ENCODE results near the gene R3HDM1. TPM values are rescaled to one million over a fixed set of nuclear protein-coding genes. Genes with fewer than 3 reads are reported as not detected.

Gene R3HDM1
- total and polyA plus RNA-seq, 4 donors = 5.4 to 27.8 (median 13.2) TPM

DNA sequence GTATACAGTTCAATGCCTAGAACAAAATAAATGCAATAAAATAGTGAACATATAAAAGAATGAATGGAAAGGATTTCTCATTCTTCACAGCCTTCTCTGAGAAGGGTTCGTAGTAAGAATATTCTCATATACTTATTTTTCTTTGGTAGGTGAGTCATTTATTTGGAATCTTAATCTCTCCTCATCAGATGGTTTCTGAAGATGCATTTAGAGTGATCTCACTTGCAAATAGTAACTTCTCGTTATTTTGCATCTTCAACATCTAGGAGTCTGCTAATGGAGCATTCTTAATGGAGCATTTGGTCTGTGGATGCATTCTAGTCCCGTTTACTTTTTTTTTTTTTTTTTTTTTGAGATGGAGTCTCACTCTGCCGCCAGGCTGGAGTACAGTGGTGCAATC, 214.3 kb downstream of the R3HDM1 start:
- H3K27ac ChIP-seq (ENCODE audit: low read depth in 1 of 2, low read length in 1 of 2) = no peak overlapping the region
- ATAC-seq (ENCODE audit: insufficient read depth, low FRiP score) (no peak), DNase-seq (no peak)
- H3K9me3 ChIP-seq (ENCODE audit: control insufficient read depth in 4 of 4, insufficient read depth in 3 of 4, low read length in 3 of 4) = no peaks in the 10 kb centered on the region
- H3K36me3 ChIP-seq (ENCODE audit: control insufficient read depth in 4 of 4, insufficient read depth in 4 of 4, low read length in 4 of 4) = peaks cover 3 to 23% (median 13%) of the 10 kb centered on the region in 4 donors
- peaks cover 3 to 9% (median 6%) of the 10 kb centered on the region in 5 donors for H3K4me1 ChIP-seq (ENCODE audit: control insufficient read depth in 5 of 5, insufficient read depth in 5 of 5, low read length in 5 of 5)
- H3K4me3 ChIP-seq = no peak overlapping the region
- TF ChIP-seq, protein P1, sequence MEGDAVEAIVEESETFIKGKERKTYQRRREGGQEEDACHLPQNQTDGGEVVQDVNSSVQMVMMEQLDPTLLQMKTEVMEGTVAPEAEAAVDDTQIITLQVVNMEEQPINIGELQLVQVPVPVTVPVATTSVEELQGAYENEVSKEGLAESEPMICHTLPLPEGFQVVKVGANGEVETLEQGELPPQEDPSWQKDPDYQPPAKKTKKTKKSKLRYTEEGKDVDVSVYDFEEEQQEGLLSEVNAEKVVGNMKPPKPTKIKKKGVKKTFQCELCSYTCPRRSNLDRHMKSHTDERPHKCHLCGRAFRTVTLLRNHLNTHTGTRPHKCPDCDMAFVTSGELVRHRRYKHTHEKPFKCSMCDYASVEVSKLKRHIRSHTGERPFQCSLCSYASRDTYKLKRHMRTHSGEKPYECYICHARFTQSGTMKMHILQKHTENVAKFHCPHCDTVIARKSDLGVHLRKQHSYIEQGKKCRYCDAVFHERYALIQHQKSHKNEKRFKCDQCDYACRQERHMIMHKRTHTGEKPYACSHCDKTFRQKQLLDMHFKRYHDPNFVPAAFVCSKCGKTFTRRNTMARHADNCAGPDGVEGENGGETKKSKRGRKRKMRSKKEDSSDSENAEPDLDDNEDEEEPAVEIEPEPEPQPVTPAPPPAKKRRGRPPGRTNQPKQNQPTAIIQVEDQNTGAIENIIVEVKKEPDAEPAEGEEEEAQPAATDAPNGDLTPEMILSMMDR (IDR thresholded peaks at IDR 0.05; ENCODE audit: control extremely low read depth, extremely low read depth) = no peak
- WGBS, 2 donors = 88 to 98% methylated on average over 4 of the region's 4 CpGs
- no peak overlapping the region for H3K9ac ChIP-seq (ENCODE audit: insufficient read depth in 1 of 2, low read length in 2 of 2)
- no peaks in the 10 kb centered on the region for H3K27me3 ChIP-seq (ENCODE audit: control insufficient read depth in 3 of 3, insufficient read depth in 3 of 3, low read length in 2 of 3)

GRCh38 chr2:135755573-135755972, 224.3 kb downstream of the R3HDM1 start:
- 97 to 99% methylated on average over 2 of the region's 2 CpGs for WGBS, 2 donors
- Histone ChIP-seq H3K27ac (ENCODE audit: low read depth in 1 of 2, low read length in 1 of 2) (no peak overlapping the region), H3K36me3 (ENCODE audit: control insufficient read depth in 4 of 4, insufficient read depth in 4 of 4, low read length in 4 of 4) (peaks cover 12 to 55% (median 44%) of the 10 kb centered on the region in 4 donors)

GRCh38 chr2:135756692-135757091, 225.4 kb downstream of the R3HDM1 start:
- DNase-seq (no peak), ATAC-seq (ENCODE audit: insufficient read depth, low FRiP score) (no peak)
- Histone ChIP-seq H3K27ac (ENCODE audit: low read depth in 1 of 2, low read length in 1 of 2) (no peak overlapping the region), H3K27me3 (ENCODE audit: control insufficient read depth in 3 of 3, insufficient read depth in 3 of 3, low read length in 2 of 3) (no peaks in the 10 kb centered on the region), H3K9me3 (ENCODE audit: control insufficient read depth in 4 of 4, insufficient read depth in 3 of 4, low read length in 3 of 4) (peaks cover 0 to 9% (median 6%) of the 10 kb centered on the region in 4 donors), H3K36me3 (ENCODE audit: control insufficient read depth in 4 of 4, insufficient read depth in 4 of 4, low read length in 4 of 4) (peaks cover 15 to 64% (median 47%) of the 10 kb centered on the region in 4 donors), H3K4me1 (ENCODE audit: control insufficient read depth in 5 of 5, insufficient read depth in 5 of 5, low read length in 5 of 5) (no peaks in the 10 kb centered on the region), H3K9ac (ENCODE audit: insufficient read depth in 1 of 2, low read length in 2 of 2) (no peak overlapping the region), H3K4me3 (no peak overlapping the region)
- WGBS, 2 donors = 92 to 100% methylated on average over 1 of the region's 1 CpG
- TF ChIP-seq, protein P1 (IDR thresholded peaks at IDR 0.05; ENCODE audit: control extremely low read depth, extremely low read depth) = no peak

More at GRCh38 chr2:135755573-135755972, 224.3 kb downstream of the R3HDM1 start:
- Histone ChIP-seq H3K4me1 (ENCODE audit: control insufficient read depth in 5 of 5, insufficient read depth in 5 of 5, low read length in 5 of 5) (no peaks in the 10 kb centered on the region), H3K4me3 (no peak overlapping the region), H3K9me3 (ENCODE audit: control insufficient read depth in 4 of 4, insufficient read depth in 3 of 4, low read length in 3 of 4) (peaks cover 0 to 9% (median 6%) of the 10 kb centered on the region in 4 donors), H3K9ac (ENCODE audit: insufficient read depth in 1 of 2, low read length in 2 of 2) (no peak overlapping the region), H3K27me3 (ENCODE audit: control insufficient read depth in 3 of 3, insufficient read depth in 3 of 3, low read length in 2 of 3) (no peaks in the 10 kb centered on the region)
- ATAC-seq (ENCODE audit: insufficient read depth, low FRiP score) (no peak), DNase-seq (no peak)
- TF ChIP-seq, protein P1 (IDR thresholded peaks at IDR 0.05; ENCODE audit: control extremely low read depth, extremely low read depth) = no peak

GRCh38 chr2:135762022-135762421, 230.7 kb downstream of the R3HDM1 start:
- Histone ChIP-seq H3K9ac (ENCODE audit: insufficient read depth in 1 of 2, low read length in 2 of 2) (no peak overlapping the region), H3K4me1 (ENCODE audit: control insufficient read depth in 5 of 5, insufficient read depth in 5 of 5, low read length in 5 of 5) (no peaks in the 10 kb centered on the region), H3K36me3 (ENCODE audit: control insufficient read depth in 4 of 4, insufficient read depth in 4 of 4, low read length in 4 of 4) (peaks cover 17 to 51% (median 40%) of the 10 kb centered on the region in 4 donors), H3K9me3 (ENCODE audit: control insufficient read depth in 4 of 4, insufficient read depth in 3 of 4, low read length in 3 of 4) (peaks cover 0 to 5% (median 2%) of the 10 kb centered on the region in 4 donors), H3K27ac (ENCODE audit: low read depth in 1 of 2, low read length in 1 of 2) (no peak overlapping the region), H3K27me3 (ENCODE audit: control insufficient read depth in 3 of 3, insufficient read depth in 3 of 3, low read length in 2 of 3) (no peaks in the 10 kb centered on the region), H3K4me3 (no peak overlapping the region)
- no peak for ATAC-seq (ENCODE audit: insufficient read depth, low FRiP score)
- DNase-seq = no peak
- TF ChIP-seq, protein P1 (IDR thresholded peaks at IDR 0.05; ENCODE audit: control extremely low read depth, extremely low read depth) = no peak
